SW 1271 (cell line): ENCODE measurements around the gene OTULINL.

ENCODE experiments used
- DNase-seq, 2 experiments: peaks; one replicate each; lab custom pipeline; 2025; lab: John Stamatoyannopoulos, UW

OTULINL gene

GRCh38 chr5:14600846-14601245, 19.3 kb downstream of the OTULINL start:
- DNase-seq = no peak

- no peak for DNase-seq
Observed at GRCh38 chr5:14603141-14603540, 21.5 kb downstream of the OTULINL start.

DNA sequence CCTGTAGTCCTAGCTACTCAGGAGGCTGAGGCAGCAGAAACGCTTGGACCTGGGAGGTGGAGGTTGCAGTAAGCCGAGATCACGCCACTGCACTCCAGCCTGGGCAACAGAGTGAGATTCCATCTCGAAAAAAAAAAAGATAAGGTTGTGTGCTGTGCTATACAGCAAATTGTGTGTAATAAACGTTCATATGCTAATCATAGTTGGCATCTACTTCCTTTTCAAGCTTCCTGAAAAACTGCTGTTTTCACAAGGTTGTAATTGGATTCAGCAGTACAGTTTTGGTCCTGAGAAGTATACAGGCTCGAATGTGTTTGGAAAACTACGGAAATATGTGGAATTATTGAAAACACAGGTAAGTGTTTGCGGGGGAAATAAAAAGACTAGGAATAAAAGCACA, 25.5 kb downstream of the OTULINL start:
- DNase-seq = no peak

DNA sequence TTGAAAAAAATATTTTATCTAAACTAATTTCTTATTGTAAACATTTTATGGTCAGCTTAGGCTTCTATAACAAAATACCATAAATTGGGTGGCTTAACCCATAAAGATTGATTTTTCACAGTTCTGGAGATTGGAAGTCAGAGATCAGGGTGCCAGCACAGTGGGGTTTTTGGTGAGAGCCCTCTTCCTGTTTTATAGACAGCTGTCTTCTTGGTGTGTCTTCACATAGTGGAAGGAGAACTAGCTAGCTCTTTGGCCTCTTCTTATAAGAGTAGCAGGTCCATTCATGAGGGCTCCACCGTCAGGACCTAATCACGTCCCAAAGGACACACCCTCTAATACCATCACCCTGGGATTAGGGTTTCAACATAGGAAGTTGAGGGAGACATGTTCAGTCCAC, 26.6 kb downstream of the OTULINL start:
- no peak for DNase-seq

- DNase-seq = no peak
Observed at GRCh38 chr5:14611737-14612136, 30.1 kb downstream of the OTULINL start.

GRCh38 chr5:14614490-14614889, 32.9 kb downstream of the OTULINL start:
- DNase-seq = no peak

DNA sequence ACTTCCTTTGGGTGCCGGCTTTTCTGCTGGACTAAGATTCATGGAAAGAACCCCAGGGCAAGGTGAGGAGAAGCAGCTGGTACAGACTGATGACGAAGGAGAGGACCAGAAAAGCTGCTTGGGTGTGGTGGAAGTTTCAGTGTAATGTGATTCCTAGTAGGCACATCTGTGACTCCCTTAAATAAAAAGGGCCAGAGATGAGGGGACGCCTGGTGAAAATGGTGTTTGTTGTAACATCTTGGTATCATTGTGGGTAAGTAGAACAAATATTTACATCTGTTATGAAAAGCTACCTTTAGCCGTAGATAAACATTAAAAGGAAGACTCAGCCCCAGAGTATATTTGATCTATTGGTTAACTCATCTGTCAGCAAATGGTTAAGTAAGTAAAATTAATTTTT, 33.8 kb downstream of the OTULINL start:
- DNase-seq = no peak

GRCh38 chr5:14617441-14617840, 35.8 kb downstream of the OTULINL start:
- no peak for DNase-seq

DNA sequence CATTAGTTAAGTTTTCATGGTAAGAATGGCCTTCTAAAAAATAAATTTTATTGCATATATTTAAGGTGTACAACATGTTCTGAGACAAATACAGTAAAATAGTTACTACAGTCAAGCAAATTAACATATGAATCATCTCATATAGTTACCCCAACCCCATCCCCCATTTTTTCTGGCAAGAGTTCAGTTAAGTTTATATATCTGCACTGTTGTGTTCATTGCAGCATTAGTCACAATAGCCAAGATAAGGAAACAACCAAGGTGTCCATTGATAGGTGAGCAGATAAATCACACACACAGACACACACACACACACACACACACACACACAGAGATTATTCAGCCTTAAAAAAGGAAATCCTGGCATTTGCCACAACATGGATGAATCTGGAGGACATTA, 45.7 kb downstream of the OTULINL start:
- DNase-seq = no peak

DNA sequence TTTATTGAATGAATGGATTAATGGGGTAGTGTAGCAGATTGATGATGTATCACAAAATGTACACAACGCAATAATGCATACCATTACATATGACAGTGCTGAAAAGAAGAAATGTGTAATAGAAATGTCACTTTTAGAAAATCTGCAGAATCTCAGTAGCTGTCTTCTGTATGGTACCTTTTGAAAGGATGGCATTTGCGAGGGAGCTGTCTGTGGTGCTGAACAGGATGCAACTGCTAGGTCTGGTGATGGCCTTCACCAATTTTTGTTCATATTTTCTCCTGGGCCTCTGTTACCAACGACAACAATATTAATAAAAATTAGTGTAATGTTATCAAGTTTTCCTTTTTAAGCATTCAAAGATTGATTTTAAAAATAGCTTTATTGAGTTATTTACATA, 46.8 kb downstream of the OTULINL start:
- DNase-seq = no peak

GRCh38 chr5:14630671-14631070, 49.1 kb downstream of the OTULINL start:
- no peak for DNase-seq

DNA sequence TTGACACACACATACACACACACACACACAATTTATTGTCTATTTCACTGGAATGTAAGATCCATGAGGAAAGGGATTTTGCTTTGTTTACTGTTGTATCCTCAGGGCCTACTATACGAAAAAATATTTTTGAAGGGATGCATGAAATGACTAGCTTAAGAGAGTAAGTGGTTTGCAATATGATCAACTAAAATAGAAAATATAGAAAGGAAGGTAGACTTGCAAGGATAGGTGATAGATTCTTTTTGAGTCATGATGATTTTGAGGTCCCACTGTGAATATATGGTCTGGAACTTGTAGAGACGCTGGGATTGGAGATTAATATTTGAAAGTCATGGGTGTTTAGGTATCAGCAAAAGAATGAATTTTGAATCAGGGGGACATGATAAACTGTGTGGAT, 54.1 kb downstream of the OTULINL start:
- no peak for DNase-seq

GRCh38 chr5:14640765-14641164, 59.2 kb downstream of the OTULINL start:
- no peak for DNase-seq

DNA sequence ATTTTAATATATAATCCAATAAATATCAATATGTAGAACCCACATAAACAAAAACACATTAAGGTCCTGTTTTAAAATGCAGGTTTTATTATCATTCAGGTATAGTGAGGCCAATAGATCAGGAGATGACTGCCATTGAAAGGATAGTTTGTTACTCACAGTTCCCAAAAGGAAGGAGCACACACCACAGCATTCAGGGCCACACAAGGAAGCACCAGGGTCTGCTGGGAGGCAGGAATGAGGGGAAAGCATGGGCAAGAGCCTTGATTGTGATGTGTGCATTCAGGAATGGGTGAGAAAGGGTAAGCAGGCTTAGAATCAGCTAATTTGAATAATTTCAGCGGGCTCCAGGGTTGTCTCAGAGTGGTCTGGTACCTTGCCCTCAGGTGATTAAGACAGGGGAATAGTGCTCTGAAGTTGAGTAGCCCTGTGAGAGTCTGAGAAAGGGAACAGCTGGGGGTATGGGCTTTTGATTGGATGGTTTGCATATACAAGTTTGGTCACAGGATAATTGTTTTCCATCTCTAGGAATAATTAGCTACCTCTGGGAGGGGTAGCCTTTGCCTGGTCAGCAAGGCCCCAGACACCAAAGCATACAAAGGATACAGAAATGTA, 63.1 kb downstream of the OTULINL start:
- no peak for DNase-seq

- no peak for DNase-seq
Observed at GRCh38 chr5:14650052-14650451, 68.5 kb downstream of the OTULINL start.

DNA sequence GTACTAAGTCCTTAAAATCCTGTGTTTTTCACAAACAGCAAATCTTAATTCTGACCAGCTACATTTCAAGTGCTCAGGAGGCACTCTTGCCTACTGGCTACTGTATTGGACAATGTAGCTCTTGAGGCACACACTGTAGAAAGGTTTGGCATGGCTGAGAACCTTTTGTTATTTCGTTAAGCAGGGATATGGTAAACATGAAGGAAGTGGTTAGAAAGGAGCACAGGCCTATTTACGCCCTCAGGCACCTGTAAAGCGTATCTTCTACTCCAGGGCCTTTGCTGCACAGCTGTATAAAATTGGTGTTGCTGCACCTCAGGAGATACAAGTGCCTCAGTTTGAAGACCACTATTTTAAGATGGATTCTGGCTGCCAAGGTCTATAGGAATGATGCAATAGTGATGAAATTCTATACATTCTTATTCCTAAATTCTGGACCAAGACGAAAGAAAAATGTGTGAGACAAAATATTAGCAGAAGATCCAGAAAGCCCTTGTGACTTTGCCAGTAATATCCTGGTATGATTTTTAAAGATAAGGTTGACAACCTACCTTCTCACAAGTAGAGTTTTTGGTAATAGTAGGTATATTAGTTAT, 73.7 kb downstream of the OTULINL start:
- no peak for DNase-seq

DNA sequence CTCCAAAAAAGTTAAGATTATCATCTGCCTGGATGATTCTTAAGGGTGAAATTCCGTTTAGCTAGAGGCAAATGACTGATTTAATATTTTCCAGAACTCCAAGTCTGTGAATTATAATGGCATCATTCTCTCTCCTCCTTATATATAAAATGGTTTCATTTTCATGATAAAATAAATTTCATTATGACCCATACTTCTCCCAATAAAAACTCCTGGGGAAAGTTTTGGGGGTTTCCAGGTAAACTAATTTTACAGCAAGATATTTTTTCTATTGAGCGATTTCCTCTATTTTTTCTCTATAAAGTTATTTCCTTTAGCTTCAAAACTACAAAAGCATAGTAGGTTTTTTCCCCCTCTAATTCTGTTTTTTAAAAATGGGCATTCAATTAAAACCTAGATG, 75.3 kb downstream of the OTULINL start:
- DNase-seq = no peak

- DNase-seq = no peak
Observed at GRCh38 chr5:14659821-14660607, 78.4 kb downstream of the OTULINL start.

DNA sequence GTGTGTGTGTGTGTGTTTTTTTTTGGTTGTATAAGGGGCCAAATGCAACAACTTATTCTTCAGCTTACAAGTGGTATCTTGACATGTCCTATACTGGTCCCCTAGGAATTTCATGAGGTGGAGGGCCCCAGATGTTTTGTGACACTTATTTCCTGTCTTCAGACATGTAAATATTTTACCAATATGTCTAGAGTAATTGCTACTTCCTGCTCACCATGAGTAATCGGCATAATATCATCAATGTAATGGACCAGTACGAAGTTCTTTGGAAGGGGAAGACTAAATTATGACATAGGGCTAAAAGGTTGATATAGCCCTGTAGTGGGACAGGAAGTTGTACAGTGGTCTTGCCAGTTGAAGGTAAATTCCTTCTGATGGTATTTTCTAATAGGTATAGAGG, 79.2 kb downstream of the OTULINL start:
- DNase-seq = no peak
